ENCODE measurements around the gene LRFN5.
"Not testable (repeated sequence)": the region's sequence is repeated elsewhere in the genome, so short reads cannot be mapped to it uniquely, and the experiment has no call there.

Gene LRFN5

DNA sequence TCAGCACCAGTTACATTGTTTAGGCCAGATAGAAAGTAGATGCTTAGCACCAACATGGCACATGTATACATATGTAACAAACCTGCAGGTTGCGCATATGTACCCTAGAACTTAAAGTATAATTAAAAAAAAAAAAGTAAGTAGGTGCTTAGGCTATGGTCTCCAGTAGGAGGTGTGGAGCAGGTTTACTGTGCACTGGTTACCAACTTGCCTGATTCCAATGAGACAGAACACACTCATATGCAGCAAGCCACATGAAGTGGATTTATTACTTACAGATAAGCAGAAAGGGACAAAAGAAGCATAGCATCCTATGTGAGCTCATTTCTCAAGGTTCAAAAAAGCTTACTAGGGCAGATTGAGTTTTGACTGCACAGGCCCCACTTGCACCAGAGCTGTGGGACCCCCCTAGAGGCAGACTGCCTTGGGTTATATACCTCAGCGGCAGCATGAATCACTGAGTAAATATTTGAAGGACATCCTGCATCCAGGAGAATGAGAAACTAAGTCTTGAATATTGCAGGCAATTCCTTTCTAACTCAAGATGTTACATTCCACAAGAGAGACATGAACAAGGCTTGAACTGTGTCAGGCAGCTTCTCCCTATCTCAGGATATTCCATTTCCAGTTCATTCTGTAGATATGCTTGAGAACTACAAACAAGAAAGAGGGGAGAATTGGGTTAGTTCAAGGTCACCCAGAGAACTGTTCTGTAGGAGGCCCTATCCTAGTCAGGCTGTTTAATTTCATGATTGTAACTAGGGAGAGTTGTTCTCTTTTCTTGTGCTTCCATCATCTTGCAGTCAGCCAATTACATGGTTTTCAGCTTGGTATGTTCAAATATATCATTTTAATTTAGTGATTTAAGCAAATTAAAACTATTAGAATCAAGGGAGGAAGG lies 30.1 kb downstream of the LRFN5 start:
- peak; percentile 63 for DNase-seq

DNA sequence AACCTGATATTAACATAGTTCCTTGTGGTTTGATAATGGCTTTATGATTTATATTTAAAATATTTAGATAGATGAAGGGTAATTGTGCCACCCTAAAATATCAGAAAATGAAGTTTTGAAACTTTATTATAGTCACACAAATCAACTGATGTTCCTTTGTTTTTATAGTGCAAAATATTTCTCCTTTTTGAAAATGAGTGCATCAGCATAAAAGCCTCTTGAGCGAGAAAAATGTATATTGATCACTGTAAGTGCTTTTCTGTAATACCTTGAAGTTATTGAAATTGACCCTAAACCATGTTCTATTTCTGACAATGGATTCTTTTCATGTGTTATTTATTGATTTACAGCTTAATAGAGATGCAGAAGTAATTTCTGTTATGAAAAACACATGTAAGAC lies 35.0 kb downstream of the LRFN5 start:
- no peak for DNase-seq

DNA sequence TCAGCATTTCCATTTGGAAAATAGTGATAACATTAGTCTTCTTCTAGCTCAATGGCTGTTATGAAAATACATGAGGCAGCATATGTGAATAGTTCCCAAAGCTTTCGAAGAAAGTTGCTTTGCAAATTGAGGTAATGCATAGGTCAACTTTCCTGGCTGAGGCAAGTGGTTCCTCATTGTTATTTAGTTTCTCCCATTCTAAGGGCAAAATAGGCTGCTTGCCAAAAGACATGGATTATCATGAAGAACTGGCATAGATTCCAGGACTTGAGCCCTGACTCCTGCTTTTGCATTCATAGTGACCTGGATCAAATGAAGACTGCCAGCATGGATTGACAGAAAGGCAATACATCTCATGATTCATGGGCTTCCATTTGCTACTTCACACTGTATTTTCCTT lies 35.7 kb downstream of the LRFN5 start:
- DNase-seq: no peak

DNA sequence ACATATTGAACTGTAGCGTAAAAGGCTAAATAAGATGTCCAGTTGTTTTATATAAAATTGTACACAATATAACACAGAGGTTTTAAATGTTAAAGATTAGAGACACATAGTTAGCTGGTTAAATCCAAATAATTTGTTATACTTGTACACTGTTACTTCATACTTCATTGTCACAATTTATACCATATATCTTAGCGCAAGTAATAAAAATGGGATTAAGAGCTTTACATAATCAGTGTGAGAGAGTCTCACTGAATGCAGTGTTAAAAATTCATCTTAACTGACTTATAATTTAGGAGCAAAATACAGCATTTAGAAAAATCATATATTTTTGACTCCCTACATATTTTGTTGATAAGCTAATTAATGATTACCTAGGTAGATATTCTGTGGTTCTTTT lies 36.1 kb downstream of the LRFN5 start:
- no peak for DNase-seq

DNA sequence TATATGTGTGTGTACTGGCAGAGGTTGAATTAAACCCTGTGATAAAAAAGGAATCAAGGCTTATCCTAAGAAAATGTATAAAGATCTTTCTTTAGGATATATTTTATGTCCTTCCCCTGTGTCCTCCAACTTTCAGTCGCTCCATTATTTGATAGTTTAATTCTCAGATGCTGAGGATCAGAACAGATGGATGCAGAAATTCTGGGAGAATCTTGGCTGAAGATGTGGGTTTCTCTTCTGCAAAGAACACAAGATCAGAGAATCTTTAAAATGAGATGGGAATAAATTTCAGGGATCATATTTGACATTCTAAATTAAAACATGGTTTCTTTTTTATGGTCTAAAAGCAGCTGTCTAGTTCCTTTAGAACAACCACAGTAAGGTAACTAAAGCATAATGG lies 37.9 kb downstream of the LRFN5 start:
- no peak for DNase-seq

DNA sequence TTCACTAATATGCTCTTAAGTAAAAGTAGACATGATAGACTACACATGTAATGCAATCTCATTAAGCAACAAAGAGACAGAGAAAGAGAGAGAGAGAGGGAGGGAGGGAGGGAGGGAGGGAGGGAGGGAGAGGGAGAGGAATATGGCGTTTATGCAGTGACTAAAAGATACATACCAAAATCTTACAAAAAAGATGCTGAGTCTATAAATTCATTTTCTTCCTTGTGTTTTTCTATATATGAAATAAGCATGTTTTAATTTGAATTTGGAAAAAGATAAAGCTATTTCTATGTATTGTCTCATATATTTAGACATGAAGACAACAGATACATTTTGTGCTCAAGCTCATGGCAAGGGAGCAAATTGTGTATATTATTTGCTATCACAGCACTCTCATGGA lies 44.1 kb downstream of the LRFN5 start:
- no peak for DNase-seq

DNA sequence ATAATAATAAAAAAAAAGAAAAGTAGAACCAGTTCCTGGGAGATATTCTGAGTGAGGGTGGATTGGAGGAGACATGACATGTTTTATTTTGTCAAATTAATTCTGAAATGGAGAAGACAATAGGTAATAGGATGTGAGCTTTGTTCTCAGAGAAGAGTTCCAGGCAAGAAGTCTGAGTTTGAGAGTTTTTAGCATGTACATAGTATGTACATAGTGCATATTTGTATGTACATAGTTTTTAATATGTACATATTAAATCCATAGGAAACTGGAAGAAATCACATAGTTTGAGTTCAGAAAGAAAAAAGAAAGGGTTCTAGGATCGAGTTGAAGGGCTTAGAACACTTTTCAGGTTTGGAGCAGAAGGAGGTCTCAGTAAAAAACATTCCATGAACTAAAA lies 47.5 kb downstream of the LRFN5 start:
- DNase-seq: no peak

DNA sequence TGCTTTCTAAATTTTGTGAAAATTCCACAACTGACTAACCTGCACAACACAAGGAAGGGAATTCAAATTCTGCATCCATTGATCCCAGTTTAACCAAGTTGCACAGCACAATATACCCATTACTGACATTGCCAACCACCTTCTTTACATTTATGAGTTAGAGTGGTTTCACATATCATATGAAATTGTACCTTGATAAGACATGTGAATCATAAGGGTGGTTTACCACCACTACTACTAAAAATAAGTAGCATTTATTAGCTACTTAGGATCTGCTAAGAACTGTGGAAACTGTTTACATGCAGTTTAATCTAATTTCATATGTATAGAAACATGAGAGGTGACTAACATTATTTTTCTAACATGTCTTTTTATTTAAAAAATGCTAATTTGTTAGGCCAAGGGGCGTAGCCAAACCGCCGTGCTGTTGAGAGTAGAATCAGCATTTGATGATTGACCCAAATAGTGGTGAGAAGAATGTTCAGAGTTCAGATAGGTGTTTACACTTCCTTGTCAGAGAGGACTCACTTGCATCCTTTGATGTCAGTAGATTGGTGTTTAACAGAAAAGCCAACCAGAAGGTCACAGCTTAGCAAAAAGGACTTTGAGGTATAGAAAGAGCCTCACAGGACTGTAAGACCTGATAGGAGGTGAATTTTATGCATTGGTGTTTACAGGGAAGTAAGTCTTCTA lies 56.2 kb downstream of the LRFN5 start:
- no peak for DNase-seq

DNA sequence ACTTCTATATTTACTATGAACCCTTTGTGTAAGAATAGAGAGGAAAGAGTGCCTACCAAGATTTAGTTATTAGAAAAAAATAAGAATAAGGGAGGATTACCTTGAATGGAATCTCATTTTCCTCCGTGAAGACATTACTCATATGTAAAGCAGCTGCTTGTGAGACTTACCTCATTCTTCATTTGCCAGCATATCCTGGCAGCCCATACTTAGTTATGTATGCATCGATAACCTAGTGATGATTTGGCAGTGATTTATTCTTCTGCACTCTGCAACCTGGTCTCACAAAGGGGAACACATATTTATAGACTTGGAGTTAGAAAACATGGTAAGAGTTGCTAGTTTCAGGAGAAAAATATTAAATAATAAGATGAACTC lies 56.8 kb downstream of the LRFN5 start:
- DNase-seq: no peak

DNA sequence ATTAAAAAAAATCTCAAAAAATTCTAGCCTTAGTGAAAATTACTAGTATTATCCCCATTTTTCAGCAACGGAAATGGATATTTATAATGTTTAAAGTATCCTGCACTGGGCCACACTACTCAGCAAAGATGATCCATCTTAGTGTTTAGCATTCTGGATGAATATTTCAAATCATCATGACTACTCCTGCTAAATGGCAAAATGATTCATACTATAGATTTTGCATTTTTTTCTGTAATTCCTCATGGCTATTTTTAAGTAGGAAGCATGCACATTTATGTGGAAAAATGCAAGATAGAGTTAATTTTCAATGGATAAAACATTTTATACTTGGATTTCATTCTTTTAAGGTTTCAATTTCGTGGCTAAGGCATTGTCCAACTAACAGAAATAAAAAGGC lies 59.6 kb downstream of the LRFN5 start:
- no peak for DNase-seq

DNA sequence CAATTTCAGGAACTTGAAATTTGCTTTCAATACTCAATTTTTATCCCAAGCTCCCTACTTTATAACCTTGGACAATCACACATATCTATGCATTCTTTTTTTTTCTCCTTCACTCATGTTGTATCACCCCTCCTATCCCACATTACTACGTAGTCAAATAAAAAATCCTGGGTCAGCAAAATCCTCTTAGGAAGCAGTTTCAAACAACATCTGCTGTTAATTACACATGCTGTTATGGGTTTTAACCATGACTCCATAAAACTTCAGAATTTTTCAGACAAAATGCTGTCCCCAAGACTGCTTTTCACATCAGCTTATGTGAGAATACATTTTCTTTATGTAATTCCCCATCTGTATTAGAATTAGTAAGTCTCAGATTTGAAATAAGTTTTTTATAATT lies 61.7 kb downstream of the LRFN5 start:
- no peak for DNase-seq

DNA sequence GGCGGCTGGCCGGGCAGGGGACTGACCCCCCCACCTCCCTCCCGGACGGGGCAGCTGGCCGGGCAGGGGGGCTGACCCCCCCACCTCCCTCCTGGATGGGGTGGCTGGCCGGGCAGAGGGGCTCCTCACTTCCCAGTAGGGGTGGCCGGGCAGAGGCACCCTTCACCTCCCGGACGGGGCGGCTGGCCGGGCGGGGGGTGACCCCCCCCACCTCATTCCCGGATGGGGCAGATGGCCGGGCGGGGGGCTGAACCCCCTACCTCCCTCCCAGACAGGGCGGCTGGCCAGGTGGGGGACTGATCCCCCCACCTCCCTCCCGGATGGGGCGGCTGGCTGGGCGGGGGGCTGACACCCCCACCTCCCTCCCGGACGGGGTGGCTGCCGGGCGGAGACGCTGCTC lies 66.9 kb downstream of the LRFN5 start:
- not testable (repeated sequence) for DNase-seq

DNA sequence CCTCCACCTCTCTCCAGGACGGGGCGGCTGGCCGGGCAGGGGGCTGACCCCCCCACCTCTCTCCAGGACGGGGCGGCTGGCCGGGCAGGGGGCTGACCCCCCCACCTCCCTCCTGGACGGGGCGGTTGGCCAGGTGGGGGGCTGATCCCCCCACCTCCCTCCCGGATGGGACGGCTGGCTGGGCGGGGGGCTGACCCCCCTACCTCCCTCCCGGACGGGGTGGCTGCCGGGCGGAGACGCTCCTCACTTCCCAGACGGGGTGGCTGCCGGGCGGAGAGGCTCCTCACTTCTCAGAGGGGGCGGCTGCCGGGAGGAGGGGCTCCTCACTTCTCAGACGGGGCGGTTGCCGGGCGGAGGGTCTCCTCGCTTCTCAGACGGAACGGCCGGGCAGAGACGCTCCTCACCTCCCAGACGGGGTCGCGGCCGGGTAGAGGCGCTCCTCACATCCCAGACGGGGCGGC lies 67.9 kb downstream of the LRFN5 start:
- not testable (repeated sequence) for DNase-seq

DNA sequence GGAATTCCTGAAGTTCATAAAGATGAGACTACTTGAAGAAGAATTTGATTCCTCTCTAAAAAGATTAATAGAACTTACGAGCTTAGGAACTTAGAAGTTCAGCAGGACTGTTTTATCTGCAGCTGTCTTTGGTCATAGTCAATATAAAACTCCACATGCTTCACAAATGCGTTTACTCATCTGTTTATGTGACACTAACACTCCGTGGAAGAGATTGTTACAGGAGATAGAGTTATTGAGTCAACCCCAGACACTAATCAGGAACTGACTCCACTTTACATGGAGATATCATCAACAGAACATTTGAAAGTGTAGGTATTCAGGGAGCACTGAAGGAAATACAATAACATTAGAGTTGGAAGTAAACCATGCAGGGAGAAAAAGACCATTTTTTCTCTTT lies 92.8 kb downstream of the LRFN5 start:
- DNase-seq: no peak

DNA sequence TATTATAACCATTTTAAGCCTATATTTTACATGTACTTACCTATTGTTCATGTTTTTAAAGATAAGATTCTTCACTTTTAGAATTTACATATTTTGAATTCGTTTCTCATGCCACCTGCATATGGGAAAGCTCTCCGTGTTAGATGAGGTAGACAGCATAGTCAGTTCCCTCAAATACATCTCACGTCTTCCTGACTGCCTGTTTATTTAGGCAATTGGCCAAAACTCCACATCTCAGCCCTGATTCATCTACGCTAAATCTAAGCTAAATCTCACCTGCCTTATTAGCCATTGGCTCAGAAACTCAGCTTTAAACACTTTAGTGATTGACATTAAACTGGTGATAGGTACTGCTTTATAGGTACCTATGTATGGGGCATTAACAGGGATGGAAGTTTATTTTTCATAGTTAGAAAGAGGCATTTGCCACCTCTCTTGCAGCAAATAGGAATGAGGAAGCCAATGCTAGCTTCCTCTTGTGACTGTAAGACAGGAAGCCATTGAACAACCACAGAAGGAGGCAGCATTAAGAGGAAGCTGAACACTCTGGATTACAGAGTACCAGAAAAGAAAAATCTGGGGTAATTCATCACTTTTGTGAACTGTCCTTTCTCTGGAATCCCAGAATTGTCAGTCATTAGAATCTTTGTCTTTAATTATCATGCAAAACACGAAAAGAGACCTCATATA lies 111.9 kb downstream of the LRFN5 start:
- DNase-seq: no peak

DNA sequence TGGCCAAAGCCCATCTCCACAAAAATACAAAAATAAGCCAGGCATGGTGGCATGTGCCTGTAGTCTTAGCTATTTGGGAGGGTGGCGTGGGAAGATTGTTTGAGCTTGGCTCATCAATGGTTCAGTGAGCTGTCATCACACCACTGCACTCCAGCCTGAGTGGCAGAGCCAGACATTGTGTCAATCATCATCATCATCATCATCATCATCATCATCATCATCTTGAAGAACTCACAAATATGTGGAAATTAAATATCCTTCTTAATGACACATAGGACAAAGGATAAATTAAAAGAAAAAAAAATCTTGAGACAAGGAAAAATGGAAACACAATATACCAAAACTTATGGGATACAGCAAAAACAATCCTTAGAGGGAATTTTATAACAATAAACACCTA lies 132.5 kb downstream of the LRFN5 start:
- no peak for DNase-seq

DNA sequence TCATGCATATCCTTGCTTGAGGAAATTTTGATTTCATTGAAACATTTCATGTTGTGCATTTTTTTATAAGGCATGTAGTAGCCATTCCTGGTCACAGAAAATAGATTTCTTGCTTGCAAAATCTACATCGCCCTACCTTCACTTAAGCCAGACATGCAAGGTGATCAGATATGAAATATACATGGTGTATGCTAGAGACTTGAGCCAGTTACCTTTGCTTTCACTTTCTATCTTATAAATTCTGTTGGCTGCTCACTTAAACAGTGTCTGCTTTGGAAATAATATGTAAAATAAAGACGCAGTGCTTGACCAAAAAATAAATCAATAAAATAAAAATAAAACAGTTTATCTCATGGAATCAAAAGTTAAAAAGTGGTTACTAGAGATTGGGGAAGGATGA lies 136.5 kb downstream of the LRFN5 start:
- DNase-seq: no peak

DNA sequence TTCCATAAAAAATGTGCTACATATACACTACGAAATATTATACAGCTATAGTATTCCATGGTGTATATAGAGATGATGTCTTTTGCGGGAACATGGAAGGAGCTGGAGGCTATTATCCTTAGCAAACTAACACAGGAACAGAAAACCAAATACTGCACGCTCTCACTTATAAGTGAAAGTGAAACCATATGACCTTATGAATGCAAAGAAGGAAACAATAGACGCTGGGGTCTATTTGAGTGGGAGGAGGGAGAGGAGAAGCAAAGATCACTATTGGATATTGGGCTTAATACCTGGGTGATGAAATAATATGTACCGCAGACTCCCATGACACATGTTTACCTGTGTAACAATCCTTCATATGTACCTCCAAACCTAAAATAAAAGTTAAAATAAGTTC lies 142.8 kb downstream of the LRFN5 start:
- DNase-seq: no peak

DNA sequence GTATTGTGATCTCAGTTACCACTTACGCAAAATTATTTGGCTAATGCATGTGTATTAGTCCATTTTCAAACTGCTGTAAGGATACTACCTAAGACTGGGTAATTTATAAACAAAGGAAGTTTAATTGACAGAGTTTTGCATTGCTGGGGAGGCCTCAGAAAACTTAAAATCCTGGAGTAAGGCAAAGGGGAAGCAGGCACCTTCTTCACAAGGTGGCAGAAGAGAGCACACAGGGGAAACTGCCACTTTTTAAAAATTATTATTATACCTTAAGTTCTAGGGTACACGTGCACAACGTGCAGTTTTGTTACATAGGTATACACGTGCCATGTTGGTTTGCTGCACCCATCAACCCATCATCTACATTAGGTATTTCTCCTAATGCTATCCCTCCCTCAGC lies 143.9 kb downstream of the LRFN5 start:
- not testable (repeated sequence) for DNase-seq

DNA sequence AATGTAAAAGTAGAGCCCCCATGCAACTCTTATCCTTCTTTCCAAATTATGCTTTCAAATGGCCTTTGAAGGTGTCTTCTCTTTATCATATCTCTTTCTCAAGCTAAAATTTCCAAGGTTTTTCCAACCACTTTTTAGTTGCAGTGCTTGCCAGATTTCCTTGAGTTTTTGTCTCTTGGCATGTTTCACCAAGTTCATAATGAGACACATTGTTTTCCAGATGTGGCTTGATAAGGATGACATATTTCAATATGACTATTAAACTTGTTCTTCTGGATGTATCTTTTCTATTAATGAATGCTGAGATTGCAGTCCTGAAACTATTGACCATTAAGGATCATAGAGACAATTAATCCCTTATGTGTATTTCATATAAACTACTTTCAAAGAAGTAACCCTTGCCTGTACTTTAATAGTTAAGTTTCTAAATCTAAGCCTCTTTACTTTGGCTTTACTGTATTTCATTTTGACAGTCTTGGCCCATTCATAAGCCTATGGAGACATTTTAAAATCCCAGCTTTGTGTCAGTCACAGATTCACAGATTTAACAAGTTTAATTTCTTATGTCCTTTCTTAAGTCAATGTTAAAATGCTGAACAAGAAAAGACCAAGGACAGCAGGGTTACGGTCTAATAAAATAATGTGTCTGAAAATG lies 151.5 kb downstream of the LRFN5 start:
- DNase-seq: no peak

DNA sequence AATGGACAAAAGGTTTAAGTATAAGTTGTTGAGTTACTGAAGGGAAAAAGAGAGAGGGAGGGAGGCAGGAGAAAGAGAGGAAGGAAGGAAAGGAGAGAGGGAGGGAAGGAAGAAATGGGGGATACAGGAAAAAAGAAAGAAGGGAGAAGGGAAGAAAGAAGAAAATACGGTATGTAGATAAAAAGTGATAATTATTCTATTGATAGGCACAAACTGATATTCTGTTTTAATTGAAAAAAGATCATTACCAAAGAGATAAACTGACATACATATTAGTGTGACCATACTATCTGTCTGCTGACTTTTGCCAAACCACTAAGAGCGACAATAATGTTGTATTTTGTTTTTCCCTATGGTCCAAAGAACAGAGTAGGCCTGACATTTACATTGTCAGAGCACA lies 154.5 kb downstream of the LRFN5 start:
- no peak for DNase-seq

DNA sequence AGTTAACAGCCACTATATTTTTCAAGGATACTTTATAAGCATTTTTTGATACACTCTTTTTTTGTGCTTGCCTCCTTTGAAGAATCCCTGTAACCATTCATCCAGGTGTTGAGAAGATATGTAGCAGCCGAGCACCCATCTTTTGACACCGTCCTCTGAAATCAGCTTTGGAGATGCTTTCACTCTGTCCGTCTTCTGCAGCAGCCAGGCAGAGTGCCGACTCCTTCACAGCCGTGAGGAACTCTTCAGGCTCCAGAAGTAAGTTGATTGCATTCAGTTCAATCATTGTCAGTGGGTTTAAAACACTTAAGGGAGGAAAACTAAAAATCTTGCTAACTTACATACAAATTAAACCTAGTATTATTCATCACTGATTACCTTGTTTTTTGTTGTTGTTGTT lies 160.1 kb downstream of the LRFN5 start:
- DNase-seq: no peak

DNA sequence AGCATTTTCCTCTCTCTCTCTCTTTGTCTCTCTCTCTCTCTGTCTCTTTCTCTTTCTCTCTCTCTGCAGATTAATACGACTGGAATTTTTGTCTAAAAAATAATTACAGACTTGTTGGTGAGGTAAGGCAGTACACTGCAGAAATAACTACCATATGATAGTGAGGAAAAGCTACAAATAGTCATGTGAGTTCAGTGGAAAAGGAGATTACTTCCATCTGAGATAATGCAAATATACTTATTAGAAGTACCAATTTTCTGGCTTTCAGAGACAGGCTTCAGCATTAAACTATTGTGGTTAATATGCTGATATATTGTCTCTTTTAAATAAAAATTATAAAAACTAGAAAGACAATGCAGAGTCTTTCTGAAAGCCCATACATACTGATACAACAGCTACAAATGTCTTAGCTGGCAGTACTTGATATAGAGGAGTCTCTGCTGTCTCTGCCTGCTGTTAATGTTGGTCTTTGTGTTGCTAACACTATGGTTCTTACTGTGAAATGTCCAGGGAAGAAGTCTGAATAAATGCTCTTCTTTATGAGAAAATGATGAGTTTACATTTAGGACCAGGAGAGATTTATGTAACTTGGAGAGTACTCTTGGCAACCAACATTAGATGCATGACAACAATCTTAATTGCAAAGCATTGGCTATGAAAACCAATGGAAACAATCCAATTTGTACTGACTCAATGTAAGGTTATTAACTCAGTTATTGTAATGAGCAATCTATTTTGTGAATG lies 167.0 kb downstream of the LRFN5 start:
- no peak for DNase-seq
